ENCODE results near the gene FUT2.
A peak's percentile ranks its signal among the peaks of the same experiment; 100 is the strongest.
"Not testable (repeated sequence)": the region's sequence is repeated elsewhere in the genome, so short reads cannot be mapped to it uniquely, and the experiment has no call there.

The FUT2 gene

DNA sequence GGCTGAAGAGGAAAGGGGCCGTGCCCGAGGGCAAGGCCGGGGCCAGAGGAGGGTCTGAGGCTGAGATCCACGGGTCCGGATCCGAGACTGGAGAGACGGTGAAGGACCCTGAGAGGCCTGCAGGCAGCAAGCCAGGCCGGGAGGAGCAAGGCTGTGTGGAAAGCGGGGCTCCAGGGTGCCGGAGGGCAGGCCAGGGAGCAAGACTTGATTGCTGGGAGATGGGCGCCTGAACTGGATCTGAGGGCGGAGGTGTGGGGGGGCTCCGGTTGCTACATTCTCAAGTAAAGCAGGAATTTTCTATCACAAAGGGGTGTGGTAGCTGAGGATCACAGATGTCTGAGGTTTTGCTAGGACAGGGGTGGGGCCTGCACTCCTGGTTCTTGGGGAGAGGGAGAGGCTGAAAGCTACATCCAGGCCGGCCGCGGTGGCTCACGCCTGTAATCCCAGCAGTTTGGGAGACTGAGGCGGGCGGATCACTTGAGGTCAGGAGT is 20.0 kb downstream of the FUT2 start:
- H3K4me3 ChIP-seq: peak overlapping the region; percentile 78
- no peak for DNase-seq (ENCODE audit: low spot score)
- H3K27ac ChIP-seq: peak overlapping the region; percentile 42 to 89
- TF ChIP-seq, protein P1, sequence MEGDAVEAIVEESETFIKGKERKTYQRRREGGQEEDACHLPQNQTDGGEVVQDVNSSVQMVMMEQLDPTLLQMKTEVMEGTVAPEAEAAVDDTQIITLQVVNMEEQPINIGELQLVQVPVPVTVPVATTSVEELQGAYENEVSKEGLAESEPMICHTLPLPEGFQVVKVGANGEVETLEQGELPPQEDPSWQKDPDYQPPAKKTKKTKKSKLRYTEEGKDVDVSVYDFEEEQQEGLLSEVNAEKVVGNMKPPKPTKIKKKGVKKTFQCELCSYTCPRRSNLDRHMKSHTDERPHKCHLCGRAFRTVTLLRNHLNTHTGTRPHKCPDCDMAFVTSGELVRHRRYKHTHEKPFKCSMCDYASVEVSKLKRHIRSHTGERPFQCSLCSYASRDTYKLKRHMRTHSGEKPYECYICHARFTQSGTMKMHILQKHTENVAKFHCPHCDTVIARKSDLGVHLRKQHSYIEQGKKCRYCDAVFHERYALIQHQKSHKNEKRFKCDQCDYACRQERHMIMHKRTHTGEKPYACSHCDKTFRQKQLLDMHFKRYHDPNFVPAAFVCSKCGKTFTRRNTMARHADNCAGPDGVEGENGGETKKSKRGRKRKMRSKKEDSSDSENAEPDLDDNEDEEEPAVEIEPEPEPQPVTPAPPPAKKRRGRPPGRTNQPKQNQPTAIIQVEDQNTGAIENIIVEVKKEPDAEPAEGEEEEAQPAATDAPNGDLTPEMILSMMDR (IDR thresholded peaks at IDR 0.05): no peak

DNA sequence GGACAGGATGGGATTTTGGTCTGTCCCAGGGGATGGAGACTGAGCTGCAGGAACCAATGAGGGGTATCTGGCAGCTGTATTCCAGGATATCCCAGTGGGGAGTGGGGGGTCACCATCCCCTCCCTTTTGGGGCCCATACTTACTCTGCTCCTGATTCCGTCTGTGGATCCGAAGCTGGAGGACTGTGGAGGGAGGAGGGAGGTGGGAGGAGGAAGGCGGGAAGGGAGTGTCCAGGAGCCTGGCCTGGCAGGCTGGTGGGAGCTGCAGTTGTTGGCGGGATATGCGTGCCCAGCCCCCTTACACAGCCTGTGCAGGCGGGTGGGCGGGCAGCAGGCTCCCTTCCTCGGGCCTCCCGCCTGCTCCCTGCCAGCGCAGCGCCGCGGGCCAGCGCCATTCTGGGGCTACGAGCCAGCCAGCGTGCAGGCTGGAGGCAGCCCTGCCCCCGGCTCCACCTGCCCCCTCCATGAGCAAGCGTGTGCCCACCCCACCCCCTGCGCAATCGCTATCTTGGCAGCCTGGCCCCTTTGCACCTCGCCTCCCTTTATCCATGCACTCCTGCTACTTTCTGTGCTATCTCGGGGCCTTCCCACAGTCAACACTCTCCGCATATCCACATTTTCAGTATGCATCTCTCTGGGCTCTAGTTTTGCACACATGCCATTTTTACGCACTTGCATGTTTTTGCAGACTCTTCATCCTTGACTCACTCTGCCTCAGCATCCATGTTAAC is 21.0 kb downstream of the FUT2 start:
- Histone ChIP-seq H3K27ac (peak overlapping the region; percentile 55 to 85), H3K4me3 (peak overlapping the region; percentile 66)
- TF ChIP-seq, protein P1 (IDR thresholded peaks at IDR 0.05): no peak
- peak; percentile 75 for DNase-seq (ENCODE audit: low spot score)

DNA sequence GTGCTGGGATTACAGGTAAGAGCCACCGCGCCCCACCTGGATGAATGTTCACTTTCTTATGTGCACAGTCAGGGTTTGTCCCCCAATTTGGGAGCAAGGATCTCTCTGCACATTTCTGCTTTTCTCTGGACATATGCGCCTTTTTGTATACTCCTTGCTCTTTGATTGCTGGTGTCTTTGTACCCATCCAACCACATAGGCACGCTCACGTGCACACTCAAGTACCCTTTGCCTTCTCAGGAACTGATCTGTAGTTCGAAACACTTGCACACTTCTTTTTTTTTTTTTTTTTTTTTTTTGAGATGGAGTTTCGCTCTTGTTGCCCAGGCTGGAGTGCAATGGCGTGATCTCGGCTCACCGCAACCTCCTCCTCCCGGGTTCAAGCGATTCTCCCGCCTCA is 22.3 kb downstream of the FUT2 start:
- not testable (repeated sequence) for DNase-seq (ENCODE audit: low spot score); H3K27ac ChIP-seq; H3K4me3 ChIP-seq

DNA sequence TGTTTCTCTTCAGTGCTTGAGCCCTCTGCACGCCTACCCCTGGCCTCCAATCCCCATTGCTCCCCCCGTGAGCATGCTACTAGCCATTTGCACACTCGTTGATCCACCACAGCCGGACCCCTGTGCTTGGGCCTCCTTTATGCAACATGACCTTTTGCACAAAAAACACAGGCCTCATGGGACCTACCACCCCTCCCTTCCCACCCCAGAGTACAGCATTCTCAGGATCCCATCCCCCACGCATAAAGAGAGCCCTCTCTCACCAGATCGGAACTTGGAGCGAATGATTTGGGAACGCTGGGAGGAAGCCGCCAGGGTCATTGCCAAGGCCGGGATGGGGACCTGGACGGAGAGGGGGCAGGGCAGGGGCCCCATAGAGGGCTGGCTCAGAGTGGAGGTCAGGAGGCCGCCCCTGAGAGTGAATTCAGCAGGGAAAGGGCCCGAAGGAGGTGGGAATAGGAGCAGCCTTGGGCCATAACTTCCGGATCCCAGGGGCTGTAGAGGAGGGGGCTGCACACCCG is 23.0 kb downstream of the FUT2 start:
- TF ChIP-seq, protein P1 (IDR thresholded peaks at IDR 0.05): no peak
- H3K27ac ChIP-seq: peak overlapping the region in 1 of 2 donors; percentile 47

DNA sequence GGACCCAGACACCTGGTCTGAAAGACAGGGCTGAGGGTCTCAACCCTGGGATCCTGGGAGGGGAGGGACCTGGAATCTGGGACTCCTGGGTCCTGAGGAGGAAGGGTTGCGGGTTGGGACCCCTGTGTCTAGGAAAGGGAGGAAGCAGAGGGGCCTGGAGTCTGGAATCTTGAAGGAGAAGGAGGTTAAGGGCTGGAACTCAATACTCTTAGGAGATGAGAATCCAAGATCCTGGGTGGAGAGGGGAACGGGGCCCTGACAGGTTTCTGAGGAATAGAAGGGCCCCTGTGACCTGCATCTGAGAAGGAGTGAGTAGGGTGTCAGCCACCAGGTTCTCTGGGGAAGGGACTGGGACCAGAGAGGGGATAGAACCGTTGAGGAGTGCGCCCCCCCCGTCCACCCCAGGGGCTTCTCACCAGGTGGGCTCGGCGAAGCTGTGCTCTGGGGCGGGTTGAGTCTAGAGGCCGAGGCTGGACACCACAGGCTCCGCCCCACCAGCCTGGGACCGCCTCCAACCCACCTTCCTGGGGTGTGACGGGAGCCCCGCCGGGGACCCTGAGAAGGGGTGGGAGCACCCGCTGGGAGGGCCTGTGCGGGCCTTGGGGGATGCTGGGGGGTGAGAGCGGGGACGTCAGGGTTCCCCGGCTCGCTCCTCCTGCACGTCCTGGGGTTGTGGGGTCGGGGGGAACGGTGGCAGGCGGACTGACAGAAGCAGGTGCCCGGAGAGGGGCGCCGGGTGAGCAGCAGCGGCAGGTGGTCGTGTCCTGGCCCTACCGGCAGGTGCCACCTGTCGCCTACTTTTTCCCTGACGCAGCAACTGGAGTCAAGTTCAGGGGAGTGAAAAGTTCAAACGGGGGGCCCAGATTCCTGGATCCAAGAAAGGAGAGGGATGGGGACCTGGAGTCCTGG is 23.7 kb downstream of the FUT2 start, which contains the start of gene MAMSTR:
TSS of gene MAMSTR (minus strand) at position 463 of the 909 bp plus-strand sequence. CDS start 694 bp downstream, outside the sequence.
- TF ChIP-seq, protein P1 (IDR thresholded peaks at IDR 0.05): no peak
- Histone ChIP-seq H3K4me3 (peak within 1 kb of the TSS; percentile 79), H3K27ac (peak within 1 kb of the TSS; percentile 51 to 95)
- DNase-seq (ENCODE audit: low spot score): no peak

More for the DNA sequence above, 23.0 kb downstream of the FUT2 start:
- H3K4me3 ChIP-seq: no peak overlapping the region
- DNase-seq (ENCODE audit: low spot score): no peak

DNA sequence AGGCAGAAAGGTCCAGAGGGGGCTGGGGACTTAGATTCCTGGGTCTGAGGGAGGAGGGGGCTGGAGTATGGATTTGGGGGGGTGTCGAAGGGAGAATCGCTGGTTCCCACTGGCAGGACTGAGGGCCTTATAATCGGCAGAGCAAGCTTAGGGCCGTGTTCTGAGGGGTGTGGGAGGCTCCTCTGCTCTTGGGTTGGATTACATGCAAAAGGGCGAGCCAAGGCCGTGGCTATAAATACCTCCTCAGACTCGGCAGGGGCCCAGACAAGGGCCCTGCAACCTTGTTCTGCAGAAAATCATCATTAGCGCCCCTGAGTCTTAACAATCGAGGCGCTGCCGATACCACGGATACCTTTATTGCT is 24.5 kb downstream of the FUT2 start:
- peak overlapping the region; percentile 51 to 95 for H3K27ac ChIP-seq
- DNase-seq (ENCODE audit: low spot score): no peak
- H3K4me3 ChIP-seq: peak overlapping the region; percentile 79
- TF ChIP-seq, protein P1 (IDR thresholded peaks at IDR 0.05): no peak
